H1 (cell line): ENCODE measurements around the gene NFIA. TPM values are rescaled to one million over a fixed set of nuclear protein-coding genes. Genes with fewer than 3 reads are reported as not detected.

Experiments used
- CTCF ChIA-PET: fragments of 300-600 bp; sonication (Branson Sonifier 250); formaldehyde crosslinking; loops from one replicate; lab custom pipeline; 2021; ENCODE audit not compliant: partially characterized antibody; lab: Charles Lee
- POLR2A ChIA-PET: fragments of 300-600 bp; sonication (Branson Sonifier 250); formaldehyde crosslinking; loops from one replicate; lab custom pipeline; 2021; ENCODE audit warnings: inconsistent platforms; ENCODE audit not compliant: partially characterized antibody; lab: Charles Lee
- DNase-seq, 2 experiments: peaks; one replicate each; pipeline versions ENCODE4 v3.0.0 to v3.0.0-alpha.2; 2010 to 2022; ENCODE audit warnings: low spot score in 2 of 2, low read depth in 1 of 2, mixed read lengths in 1 of 2
- FAIRE-seq: peaks from 2 replicates; lab custom pipeline; 2011; peaks lifted over from hg19 to GRCh38; lab: Jason Lieb, UNC
- H2AFZ ChIP-seq: 2 replicates; pipeline ENCODE4 v1.8.1; 2012; ENCODE audit warnings: low read length, inconsistent platforms
- H2AK5ac ChIP-seq: 2 replicates; pipeline ENCODE4 v1.6.1; 2013; ENCODE audit warnings: low read depth, low read length
- H2BK120ac ChIP-seq: replicated peaks from 2 replicates; pipeline ENCODE3; 2013; ENCODE audit warnings: low read depth, low read length, inconsistent platforms
- H2BK12ac ChIP-seq: 2 replicates; pipeline ENCODE4 v1.6.1; 2013; ENCODE audit warnings: low read depth, low read length
- H2BK15ac ChIP-seq: 2 replicates; pipeline ENCODE4 v1.6.1; 2013; ENCODE audit warnings: low read length
- H2BK20ac ChIP-seq: 2 replicates; pipeline ENCODE4 v1.6.1; 2013; ENCODE audit warnings: low read length
- H2BK5ac ChIP-seq: 2 replicates; pipeline ENCODE4 v1.6.1; 2013; ENCODE audit warnings: low read depth, low read length
- H3K14ac ChIP-seq: 2 replicates; pipeline ENCODE4 v1.6.1; 2013; ENCODE audit warnings: inconsistent platforms; ENCODE audit not compliant: insufficient read length
- H3K18ac ChIP-seq: 2 replicates; pipeline ENCODE4 v1.6.1; 2013; ENCODE audit warnings: low read length; ENCODE audit errors: extremely low read depth
- H3K23ac ChIP-seq: 2 replicates; pipeline ENCODE4 v1.6.1; 2013; ENCODE audit warnings: inconsistent platforms; ENCODE audit not compliant: insufficient read length
- H3K23me2 ChIP-seq: 2 replicates; pipeline ENCODE4 v1.6.1; 2013; ENCODE audit warnings: low read depth, low read length
- H3K27ac ChIP-seq: 2 replicates; pipeline ENCODE4 v1.6.1; 2011; ENCODE audit warnings: low read depth, low read length, inconsistent platforms
- H3K27me3 ChIP-seq, 4 experiments: replicated peaks in 1 of 4; 1 replicate in 1 of 4; 2 replicates in 3 of 4; pipeline versions ENCODE4 v1.6.1 to v1.8.1; 2011 to 2013; ENCODE audit warnings: low read length in 3 of 4, mild to moderate bottlenecking in 3 of 4, inconsistent platforms in 2 of 4, mixed read lengths in 2 of 4, moderate library complexity in 1 of 4; ENCODE audit not compliant: control insufficient read depth in 3 of 4, insufficient read depth in 3 of 4; ENCODE audit errors: extremely low read depth in 1 of 4
- H3K36me3 ChIP-seq, 4 experiments: 2 replicates each; pipeline versions ENCODE4 v1.6.1 to v1.8.1; 2011 to 2013; ENCODE audit warnings: mild to moderate bottlenecking in 4 of 4, low read length in 3 of 4, moderate library complexity in 2 of 4, control low read depth in 1 of 4, inconsistent platforms in 1 of 4; ENCODE audit not compliant: insufficient read depth in 4 of 4, control insufficient read depth in 2 of 4
- H3K4ac ChIP-seq: replicated peaks from 2 replicates; pipeline ENCODE3; 2013; ENCODE audit warnings: low read length, low read depth, mixed read lengths, inconsistent platforms; ENCODE audit not compliant: insufficient read length
- H3K4me1 ChIP-seq, 4 experiments: replicated peaks in 1 of 4; 1 replicate in 1 of 4; 2 replicates in 3 of 4; pipeline versions ENCODE4 v1.6.1 to v1.8.1; 2011 to 2013; ENCODE audit warnings: low read length in 3 of 4, inconsistent platforms in 2 of 4, mixed read lengths in 1 of 4; ENCODE audit not compliant: insufficient read depth in 4 of 4, control insufficient read depth in 3 of 4
- H3K4me2 ChIP-seq, 2 experiments: 2 replicates each; pipeline versions ENCODE4 v1.6.1 to v1.8.1; 2011 to 2013; ENCODE audit warnings: low read depth in 2 of 2, low read length in 2 of 2, control low read depth in 1 of 2, inconsistent platforms in 1 of 2, mild to moderate bottlenecking in 1 of 2; ENCODE audit not compliant: insufficient read depth in 1 of 2
- H3K4me3 ChIP-seq, 4 experiments: fragments of 200-600, 300-600 bp in 1 of 4; sonication (generic), shearing (Covaris generic), sonication (Bioruptor Twin) in 1 of 4; 2 replicates each; pipeline versions ENCODE4 v1.5.1 to v1.8.1; 2011 to 2016; ENCODE audit warnings: low read length in 4 of 4, low read depth in 3 of 4, control low read depth in 2 of 4, inconsistent platforms in 2 of 4, mild to moderate bottlenecking in 2 of 4, mixed read lengths in 1 of 4, moderate library complexity in 1 of 4; ENCODE audit not compliant: insufficient read depth in 2 of 4; ENCODE audit errors: extremely low read depth in 1 of 4
- H3K56ac ChIP-seq: replicated peaks from 2 replicates; pipeline ENCODE3; 2013; ENCODE audit warnings: low read depth, mild to moderate bottlenecking, mixed read lengths, low read length, inconsistent platforms; ENCODE audit not compliant: insufficient read length
- H3K79me1 ChIP-seq: 2 replicates; pipeline ENCODE4 v1.6.1; 2013; ENCODE audit warnings: low read depth, low read length, control low read depth
- H3K79me2 ChIP-seq, 2 experiments: 2 replicates each; pipeline versions ENCODE4 v1.6.1 to v1.8.1; 2012 to 2013; ENCODE audit warnings: low read length in 2 of 2, mild to moderate bottlenecking in 2 of 2, inconsistent platforms in 1 of 2; ENCODE audit not compliant: insufficient read depth in 2 of 2, control insufficient read depth in 1 of 2
- H3K9ac ChIP-seq, 4 experiments: replicated peaks in 1 of 4; 1 replicate in 1 of 4; 2 replicates in 3 of 4; pipeline versions ENCODE4 v1.6.1 to v1.8.1; 2011 to 2013; ENCODE audit warnings: low read depth in 3 of 4, low read length in 3 of 4, control low read depth in 2 of 4, mild to moderate bottlenecking in 2 of 4, moderate library complexity in 2 of 4, inconsistent platforms in 1 of 4; ENCODE audit errors: extremely low read depth in 1 of 4
- H3K9me3 ChIP-seq, 2 experiments: 2 replicates each; pipeline versions ENCODE4 v1.6.1 to v1.8.1; 2012 to 2013; ENCODE audit warnings: mild to moderate bottlenecking in 2 of 2, moderate library complexity in 2 of 2, control low read depth in 1 of 2, inconsistent platforms in 1 of 2, low read depth in 1 of 2, low read length in 1 of 2, mixed read lengths in 1 of 2; ENCODE audit not compliant: insufficient read depth in 2 of 2
- H4K20me1 ChIP-seq, 2 experiments: replicated peaks in 1 of 2; 2 replicates each; pipeline versions ENCODE3 to v1.8.1; 2011 to 2013; ENCODE audit warnings: inconsistent platforms in 2 of 2, low read length in 2 of 2, mild to moderate bottlenecking in 1 of 2; ENCODE audit not compliant: insufficient read depth in 2 of 2, control insufficient read depth in 1 of 2
- H4K5ac ChIP-seq: 2 replicates; pipeline ENCODE4 v1.6.1; 2013; ENCODE audit warnings: low read length, low read depth, mixed read lengths, inconsistent platforms; ENCODE audit not compliant: insufficient read length
- H4K8ac ChIP-seq: 2 replicates; pipeline ENCODE4 v1.8.0; 2013; ENCODE audit warnings: mild to moderate bottlenecking, moderate library complexity, low read length, inconsistent platforms; ENCODE audit not compliant: insufficient read depth; ENCODE audit errors: extremely low read depth
- H4K91ac ChIP-seq: replicated peaks from 2 replicates; pipeline ENCODE3; 2013; ENCODE audit warnings: low read length, mixed read lengths, inconsistent platforms; ENCODE audit not compliant: insufficient read length
- CTCF ChIP-seq, 3 experiments: IDR thresholded peaks; 1 replicate in 2 of 3; 2 replicates in 1 of 3; pipeline versions ENCODE4 v1.5.1 to v1.6.1; 2011; ENCODE audit warnings: low read length in 3 of 3, mild to moderate bottlenecking in 3 of 3, inconsistent platforms in 2 of 3, low read depth in 1 of 3, moderate library complexity in 1 of 3; ENCODE audit not compliant: insufficient read depth in 1 of 3; ENCODE audit errors: control extremely low read depth in 1 of 3
- EP300 ChIP-seq, 2 experiments: IDR thresholded peaks; 1 replicate in 1 of 2; 2 replicates in 1 of 2; pipeline ENCODE4 v1.6.1; 2011 to 2012; ENCODE audit warnings: low read depth in 2 of 2, low read length in 2 of 2, mild to moderate bottlenecking in 2 of 2, borderline replicate concordance in 1 of 2, inconsistent platforms in 1 of 2, moderate library complexity in 1 of 2
- RAD21 ChIP-seq, 2 experiments: IDR thresholded peaks in 1 of 2; conservative IDR thresholded peaks in 1 of 2; 2 replicates each; pipeline ENCODE4 v1.6.1; 2011; ENCODE audit warnings: low read depth in 2 of 2, low read length in 2 of 2, improper control_type of control experiment in 1 of 2, inconsistent platforms in 1 of 2, mild to moderate bottlenecking in 1 of 2, moderate library complexity in 1 of 2
- RNF2 ChIP-seq: fragments of 200-900, 300-1000 bp; sonication (generic); IDR thresholded peaks from 2 replicates; pipeline ENCODE4 v1.7.1; 2016; ENCODE audit warnings: borderline replicate concordance, low read depth, mild to moderate bottlenecking, antibody characterized with exemption, low read length; ENCODE audit not compliant: poor library complexity, severe bottlenecking; ENCODE audit errors: missing control alignments
- SIRT6 ChIP-seq: IDR thresholded peaks from one replicate; pipeline ENCODE4 v1.7.1; 2012; ENCODE audit warnings: low read length, inconsistent platforms
- TCF12 ChIP-seq: IDR thresholded peaks from 2 replicates; pipeline ENCODE4 v1.6.1; 2011; ENCODE audit warnings: low read depth, mild to moderate bottlenecking, low read length
- WGBS, 2 experiments: shearing (Covaris generic) in 1 of 2; methylation state at CpG; one replicate each; pipeline versions ENCODE4 v1.1.6 to v1.1.7; 2013 to 2015; ENCODE audit warnings: low lambda C conversion rate in 2 of 2, mixed read lengths in 2 of 2, inconsistent platforms in 1 of 2, low coverage in 1 of 2, missing lambda C conversion rate in 1 of 2; ENCODE audit not compliant: insufficient replicate concordance in 2 of 2, insufficient coverage in 1 of 2, insufficient read length in 1 of 2; ENCODE audit errors: extremely low coverage in 1 of 2, missing lambda C conversion rate in 1 of 2; 5-methylcytosine and 5-hydroxymethylcytosine counted together
- polyA plus RNA-seq, 7 experiments: library from polyadenylated mRNA; depleted of rRNA in 3 of 7; stranded (reverse) in 5 of 7; unstranded in 2 of 7; fragments of >200 nt in 5 of 7; fragments of 200-250 nt in 2 of 7; gene quantifications; 1 replicate in 5 of 7; 2 replicates in 1 of 7; 4 replicates in 1 of 7; pipeline versions ENCODE4 v1.2.1 to v1.2.3, GENCODE V29; 2011 to 2013; ENCODE audit warnings: missing spikeins in 2 of 7, mixed read lengths in 2 of 7
- total RNA-seq: library from RNA; stranded (reverse); fragmentation: NEBNext Ultra II Directional; extraction: Animal tissue kit (Norgen Biotek cat#: 25700); gene quantifications from 2 replicates; pipeline ENCODE4 v1.2.1, GENCODE V29; 2021

NFIA gene
- total and polyA plus RNA-seq, 2 of the 8 experiments (the other 6 are each of a cell fraction or from before 2014, with no cell fraction given): 1.8 to 2.3 TPM

GRCh38 chr1:61207416-61207815 lies 125.1 kb downstream of the NFIA start:
- no peaks in the 10 kb centered on the region; a peak in 1 of 8 replicates for H3K36me3 ChIP-seq
- H3K27ac ChIP-seq: no peak overlapping the region
- no peak overlapping the region for H2BK12ac ChIP-seq
- H3K56ac ChIP-seq: no peak overlapping the region
- H3K9ac ChIP-seq: no peak overlapping the region
- POLR2A ChIA-PET: no interaction called here
- no peaks in the 10 kb centered on the region for H3K4me1 ChIP-seq
- CTCF ChIA-PET: interaction anchor here (1.0 kb wide), 1 partner anchor 10 kb away, joined by 3 read pairs; no protein-coding TSS in a partner anchor
- H3K4me3 ChIP-seq: no peak overlapping the region
- no peak overlapping the region for H3K14ac ChIP-seq
- H3K23ac ChIP-seq: no peak overlapping the region
- no peak overlapping the region for H2AK5ac ChIP-seq
- H4K5ac ChIP-seq: no peak overlapping the region
- H2BK120ac ChIP-seq: no peak overlapping the region
- no peak overlapping the region for H3K18ac ChIP-seq
- no peaks in the 10 kb centered on the region for H3K27me3 ChIP-seq
- no peak overlapping the region; the same call in 1 of the 2 replicates for H2BK15ac ChIP-seq
- DNase-seq: no peak
- H3K9me3 ChIP-seq: no peaks in the 10 kb centered on the region
- H3K4ac ChIP-seq: no peak overlapping the region
- H4K20me1 ChIP-seq: no peaks in the 10 kb centered on the region
- no peak overlapping the region for H3K4me2 ChIP-seq
- H2BK20ac ChIP-seq: no peak overlapping the region
- H4K91ac ChIP-seq: no peak overlapping the region
- no peak overlapping the region for H4K8ac ChIP-seq
- WGBS, 2 experiments: 72% methylated on average over 5 of the region's 5 CpGs; no CpG with 5 or more reads in 1 of the 2 experiments
- no peak for TF ChIP-seq EP300 (IDR thresholded peaks at IDR 0.05; ENCODE audit: borderline replicate concordance in 1 of 2, low read depth in 2 of 2, low read length in 2 of 2)
- TF ChIP-seq RNF2: no peak
- TF ChIP-seq TCF12: no peak
- TF ChIP-seq SIRT6: no peak
- TF ChIP-seq RAD21 (IDR thresholded peaks at IDR 0.05 in 1 of 2, conservative IDR thresholded peaks at IDR 0.05 in 1 of 2; ENCODE audit: low read depth in 2 of 2, low read length in 2 of 2): no peak
- TF ChIP-seq CTCF (IDR thresholded peaks at IDR 0.05; ENCODE audit: control extremely low read depth in 1 of 3, insufficient read depth in 1 of 3, low read depth in 1 of 3, low read length in 3 of 3): no peak
- H2BK5ac ChIP-seq: no peak overlapping the region
- no peaks in the 10 kb centered on the region for H3K79me1 ChIP-seq
- no peaks in the 10 kb centered on the region for H3K23me2 ChIP-seq
- FAIRE-seq: no peak
- no peak overlapping the region for H2AFZ ChIP-seq
- H3K79me2 ChIP-seq: no peaks in the 10 kb centered on the region
